ENCODE data around the gene C18orf32.
"Not testable (repeated sequence)": the region's sequence is repeated elsewhere in the genome, so short reads cannot be mapped to it uniquely, and the experiment has no call there.

The C18orf32 gene

DNA sequence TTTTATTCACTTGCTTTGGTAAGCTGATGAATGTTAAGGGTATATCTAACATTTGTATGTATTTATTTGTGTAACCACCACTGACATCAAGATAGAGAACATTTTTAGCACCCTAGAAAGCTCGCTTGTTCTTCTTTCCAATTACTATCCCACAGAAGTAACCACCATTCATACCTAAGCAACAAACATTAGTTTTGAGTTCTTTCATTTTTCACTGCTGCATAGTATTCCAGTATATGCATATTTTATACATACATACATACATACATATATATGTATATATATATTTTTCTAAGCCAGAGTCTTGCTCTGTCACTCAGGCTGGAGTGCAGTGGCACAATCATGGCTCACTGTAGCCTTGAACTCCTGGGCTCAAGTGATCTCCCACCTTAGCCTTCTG, 15.5 kb downstream of the C18orf32 start:
- no peak for FAIRE-seq

DNA sequence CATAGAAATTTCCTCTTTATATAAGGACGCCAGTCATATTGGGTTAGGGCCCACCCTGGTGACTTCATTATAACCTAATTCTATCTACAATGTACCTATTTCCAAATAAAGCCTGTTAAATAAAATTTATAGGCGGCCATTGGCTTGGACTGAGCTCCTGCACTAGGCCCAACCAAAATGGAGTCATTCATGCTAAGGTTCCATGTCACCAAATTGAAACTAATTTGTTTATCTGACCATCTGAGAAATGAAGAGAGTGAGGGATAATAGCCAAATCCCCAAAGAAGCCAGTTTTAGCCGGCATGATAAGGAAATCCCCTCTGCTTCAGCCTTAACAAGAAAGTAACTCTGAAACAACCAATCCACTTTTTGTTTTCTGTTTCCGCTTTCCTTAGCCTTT, 19.4 kb downstream of the C18orf32 start:
- DNase-seq (ENCODE audit: low spot score) = no peak
- FAIRE-seq = no peak

More for the DNA sequence above, 15.5 kb downstream of the C18orf32 start:
- DNase-seq (ENCODE audit: low spot score) = no peak

DNA sequence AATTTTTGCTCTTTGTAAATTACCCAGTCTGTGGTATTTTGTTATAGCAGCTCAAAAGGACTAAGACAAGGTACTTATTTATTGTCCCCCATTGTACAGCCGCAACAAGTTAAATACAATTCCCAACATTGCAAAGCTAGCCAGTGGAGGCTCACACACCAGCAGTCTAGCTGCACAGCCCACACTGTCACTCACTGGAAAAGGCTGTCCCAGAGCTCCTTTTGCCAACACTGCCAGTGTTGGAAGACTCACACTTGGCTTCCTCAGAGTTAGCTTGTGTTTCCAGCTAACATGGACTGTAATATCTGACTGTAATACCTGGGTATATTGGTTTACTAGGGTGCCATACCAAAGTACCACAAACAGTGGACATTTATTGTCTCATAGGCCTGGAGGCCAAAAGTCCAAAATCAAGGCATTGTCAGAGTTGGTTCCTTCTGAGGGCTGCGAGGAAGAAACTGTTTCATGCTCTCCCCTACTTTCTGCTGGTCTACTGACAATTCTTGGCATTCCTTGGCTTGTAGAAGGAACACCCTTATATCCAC, 19.9 kb downstream of the C18orf32 start:
- FAIRE-seq = no peak
- no peak for DNase-seq (ENCODE audit: low spot score)

DNA sequence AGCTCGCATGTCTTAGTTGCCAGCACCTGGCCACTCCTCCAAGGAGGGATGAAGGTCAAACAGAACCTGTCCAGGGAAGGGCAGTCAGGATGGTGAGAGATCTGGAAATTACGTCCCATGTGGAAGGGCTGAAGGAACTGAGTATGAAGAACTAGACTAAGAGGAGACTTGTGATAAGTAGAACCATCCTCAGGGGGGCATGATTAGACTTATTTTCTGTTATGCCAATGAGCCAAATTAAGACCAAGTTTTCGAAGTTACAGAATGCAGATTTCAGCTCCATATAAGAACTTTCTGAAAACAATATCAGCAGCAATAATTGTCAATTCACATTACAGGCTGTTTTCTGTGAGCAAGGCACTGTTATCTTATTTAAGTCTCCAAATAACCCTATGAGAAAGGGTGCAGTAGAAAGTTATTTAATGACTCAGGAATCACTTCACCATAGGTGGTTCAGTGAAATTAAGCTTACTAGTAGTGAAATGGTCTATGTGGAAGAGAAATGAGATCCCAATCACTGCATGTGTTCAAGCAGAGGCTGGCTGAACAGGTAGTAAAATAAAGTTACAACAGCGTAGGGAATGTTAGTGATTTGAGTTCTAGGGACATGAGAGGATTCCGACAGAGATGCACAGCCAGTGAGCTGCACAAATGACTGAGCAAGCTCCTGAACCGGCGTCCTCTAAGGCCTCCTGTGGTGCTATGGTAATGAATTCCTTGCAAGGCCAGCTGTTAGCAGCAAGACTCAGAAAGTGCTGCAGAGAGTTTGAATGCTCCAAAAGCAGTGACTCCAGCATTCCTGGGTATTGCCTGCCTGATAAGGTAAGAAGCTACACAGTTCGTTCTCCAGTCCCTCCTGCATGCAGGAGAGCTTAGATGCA, 22.1 kb downstream of the C18orf32 start:
- no peak for FAIRE-seq
- DNase-seq (ENCODE audit: low spot score) = no peak

DNA sequence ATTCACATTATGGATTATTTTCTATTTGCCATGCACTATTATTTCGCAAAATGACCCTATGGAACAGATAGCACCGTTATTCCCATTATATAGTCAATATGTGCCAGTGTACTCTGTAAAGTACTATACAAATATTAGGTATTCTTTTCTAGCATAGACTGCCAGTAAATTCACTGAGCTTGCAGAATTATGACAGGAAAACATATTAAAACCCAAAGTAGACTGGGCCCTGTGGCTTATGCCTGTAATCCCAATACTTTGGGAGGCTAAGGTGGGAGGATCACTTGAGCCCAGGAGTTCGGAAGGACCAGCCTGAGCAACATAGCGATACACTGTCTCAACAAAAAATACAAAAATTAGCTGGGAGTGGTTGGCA, 25.4 kb downstream of the C18orf32 start:
- no peak for DNase-seq (ENCODE audit: low spot score)
- no peak for FAIRE-seq

DNA sequence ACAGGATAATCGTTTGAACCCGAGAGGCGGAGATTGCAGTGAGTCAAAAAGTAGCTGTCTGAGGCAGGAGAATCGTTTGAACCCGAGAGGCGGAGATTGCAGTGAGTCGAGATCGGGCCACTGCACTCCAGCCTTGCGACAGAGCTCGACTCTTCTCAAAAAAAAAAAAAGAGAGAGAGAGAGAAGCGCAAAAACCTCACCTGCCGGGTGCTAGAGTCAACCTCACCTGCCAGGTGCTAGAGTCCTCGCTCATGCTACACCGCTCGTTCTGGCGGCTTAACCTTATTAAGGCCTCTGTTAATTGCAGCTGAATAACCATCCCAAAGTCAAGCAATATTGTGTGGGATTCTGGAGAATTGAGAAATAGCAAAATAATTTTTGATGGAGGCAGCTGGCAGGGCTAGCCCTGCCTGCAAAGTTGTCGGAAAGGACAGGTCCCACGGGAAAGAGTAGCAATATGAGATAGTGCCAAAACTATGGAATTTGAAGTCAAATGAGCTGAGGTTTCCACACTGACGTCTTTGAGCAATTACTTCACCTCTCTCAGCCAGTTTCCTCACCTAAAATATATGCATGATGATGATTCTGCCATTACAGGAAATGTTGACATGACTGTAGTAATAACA, 25.9 kb downstream of the C18orf32 start:
- DNase-seq (ENCODE audit: low spot score) (no peak), FAIRE-seq (no peak)

DNA sequence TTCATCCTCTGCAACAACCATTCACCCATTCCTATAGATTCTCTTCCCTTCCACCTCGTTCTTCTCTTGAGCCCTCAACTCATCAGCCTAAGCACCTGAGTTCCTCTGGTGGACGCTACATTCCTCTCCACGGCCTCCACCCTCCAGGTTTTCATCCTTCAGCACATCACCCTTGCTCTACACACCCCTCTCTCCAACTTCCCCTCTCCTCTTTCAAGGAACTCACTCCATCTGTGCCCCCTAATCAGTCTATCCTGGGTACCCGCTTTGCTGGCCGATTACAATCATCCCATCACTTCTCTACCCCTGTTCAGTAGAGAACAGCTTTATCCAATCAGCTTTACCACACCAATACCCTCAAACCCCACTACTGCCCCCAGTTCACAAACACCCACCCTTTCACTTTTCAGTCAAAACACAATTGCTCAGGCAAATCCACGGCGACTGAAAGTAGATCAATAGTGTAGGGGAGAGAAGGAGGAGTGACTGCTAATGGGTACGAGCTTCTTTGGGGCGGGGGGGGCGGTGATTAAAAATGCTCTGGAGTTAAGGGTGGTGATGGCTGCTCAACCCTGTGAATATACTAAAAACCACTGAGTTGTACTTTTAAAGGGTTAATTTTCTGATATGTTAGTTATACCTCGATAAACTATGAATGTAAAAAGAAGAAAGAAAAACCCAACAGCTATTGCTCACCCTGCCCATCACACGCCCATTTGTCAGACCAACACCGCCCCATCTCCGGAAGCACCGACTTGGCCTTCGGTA, 27.4 kb downstream of the C18orf32 start:
- DNase-seq (ENCODE audit: low spot score) (no peak), FAIRE-seq (no peak)

DNA sequence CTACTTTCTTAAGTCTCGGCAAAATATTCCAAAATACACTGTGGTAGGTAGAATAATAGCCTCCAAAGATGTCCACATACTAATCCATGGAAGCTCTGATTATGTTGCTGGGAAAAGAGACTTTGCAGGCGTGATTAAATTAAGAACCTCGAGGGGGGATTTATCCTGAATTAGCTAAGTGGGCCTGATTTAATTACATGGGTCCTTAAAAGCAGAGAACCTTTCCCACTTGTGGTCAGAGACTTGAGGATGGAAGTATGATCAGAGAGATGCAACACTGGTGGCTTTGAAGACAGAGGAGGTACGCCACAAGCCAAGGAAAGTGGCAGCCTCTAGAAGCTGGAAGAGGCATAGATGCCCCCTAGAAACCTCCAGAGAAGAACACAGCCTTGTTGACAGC, 29.4 kb downstream of the C18orf32 start:
- no peak for FAIRE-seq
- DNase-seq (ENCODE audit: low spot score) = no peak

DNA sequence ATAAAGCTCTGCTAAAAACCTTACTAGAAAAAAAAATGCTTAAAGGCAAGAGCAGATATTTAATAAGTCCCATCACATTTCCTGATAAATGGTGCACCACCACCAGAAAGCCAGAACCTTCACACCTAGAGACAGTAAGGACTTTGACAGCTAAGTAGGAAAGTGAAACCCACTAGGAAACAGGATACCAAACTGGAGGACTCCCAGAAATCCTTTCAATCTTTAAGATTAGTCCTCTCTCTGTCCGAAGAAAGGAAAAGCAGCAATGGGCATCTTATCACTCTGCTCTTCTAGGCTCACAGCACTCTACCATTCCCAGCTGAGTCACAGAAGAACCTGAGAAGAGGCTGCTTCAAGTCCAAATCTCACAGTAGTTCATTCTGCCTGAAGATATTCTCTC, 30.2 kb downstream of the C18orf32 start:
- FAIRE-seq (no peak), DNase-seq (ENCODE audit: low spot score) (no peak)

DNA sequence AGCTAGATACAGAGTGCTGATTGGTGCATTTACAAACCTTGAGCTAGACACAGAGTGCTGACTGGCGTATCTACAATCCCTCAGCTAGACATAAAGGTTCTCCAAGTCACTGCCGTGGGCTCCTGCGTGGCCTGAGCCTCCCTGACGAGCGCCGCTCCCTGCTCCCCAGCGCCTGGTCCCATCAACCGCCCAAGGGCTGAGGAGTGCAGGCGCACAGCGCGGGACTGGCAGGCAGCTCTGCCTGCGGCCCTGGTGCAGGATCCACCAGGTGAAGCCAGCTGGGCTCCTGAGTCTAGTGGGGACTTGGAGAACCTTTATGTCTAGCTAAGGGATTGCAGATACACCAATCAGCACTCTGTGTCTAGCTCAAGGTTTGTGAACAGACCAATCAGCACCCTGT, 34.5 kb downstream of the C18orf32 start:
- FAIRE-seq; DNase-seq (ENCODE audit: low spot score): not testable (repeated sequence)

DNA sequence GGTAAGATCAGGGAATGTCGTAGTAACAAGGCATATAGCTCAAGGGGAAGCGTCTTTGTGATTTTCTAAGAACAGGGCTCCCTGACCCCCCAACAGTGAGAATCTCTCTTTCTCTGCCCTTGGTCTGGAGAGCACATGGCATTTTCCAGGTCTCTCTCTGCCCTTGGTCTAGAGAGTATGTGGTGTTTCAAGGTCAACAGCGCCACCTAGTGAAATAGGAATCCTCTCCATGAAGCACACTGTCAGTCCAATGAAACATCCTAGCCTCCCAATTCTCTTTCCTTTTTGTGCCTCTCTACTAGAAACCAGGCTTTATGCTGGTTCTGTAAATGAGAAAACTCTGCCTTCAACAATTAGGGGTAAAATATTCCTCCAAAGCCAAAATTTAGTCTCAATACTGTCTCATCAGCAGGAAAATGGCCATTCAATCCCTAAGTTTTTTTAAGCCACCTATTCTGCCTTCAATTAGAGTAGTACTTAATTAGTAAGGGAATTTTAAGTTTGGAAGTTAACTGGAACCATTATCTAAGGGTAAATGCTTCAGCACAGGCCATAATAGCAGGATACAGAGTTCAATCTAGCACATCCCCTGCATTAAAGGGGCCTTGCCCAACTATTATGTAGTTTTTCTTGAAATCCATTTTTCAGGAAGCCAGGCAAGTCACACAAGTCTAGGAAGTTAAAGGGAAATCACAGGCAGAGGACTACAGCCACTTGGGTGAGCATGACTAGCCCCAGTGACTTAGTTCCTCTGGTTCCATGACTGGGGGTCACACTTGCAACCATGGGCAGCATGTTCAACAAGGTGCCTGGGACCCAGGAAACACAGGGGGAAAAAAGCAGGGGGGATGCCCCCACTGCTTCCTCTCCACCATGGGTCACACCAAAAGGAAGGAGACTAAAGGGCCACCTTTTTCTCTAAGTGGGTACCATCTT, 39.0 kb downstream of the C18orf32 start:
- DNase-seq (ENCODE audit: low spot score) (peak; percentile 16), FAIRE-seq (no peak)

DNA sequence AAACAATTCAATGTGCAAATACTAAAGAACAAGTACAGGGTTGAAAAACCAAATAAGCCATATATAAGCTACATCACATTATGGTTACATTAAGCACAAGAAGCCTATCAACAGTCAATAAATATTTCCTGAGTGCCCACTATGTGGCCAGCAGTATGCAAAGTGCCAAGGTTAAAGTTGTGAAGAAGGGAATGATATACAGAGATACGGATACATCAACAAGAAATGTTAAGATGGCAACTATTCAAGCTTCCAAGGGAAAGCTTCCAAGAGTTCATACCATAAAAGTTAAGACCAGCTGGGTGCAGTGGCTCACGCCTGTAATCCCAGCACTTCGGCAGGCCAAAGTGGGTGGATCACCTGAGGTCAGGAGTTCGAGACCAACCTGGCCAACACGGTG, 40.6 kb downstream of the C18orf32 start:
- no peak for DNase-seq (ENCODE audit: low spot score)
- no peak for FAIRE-seq

DNA sequence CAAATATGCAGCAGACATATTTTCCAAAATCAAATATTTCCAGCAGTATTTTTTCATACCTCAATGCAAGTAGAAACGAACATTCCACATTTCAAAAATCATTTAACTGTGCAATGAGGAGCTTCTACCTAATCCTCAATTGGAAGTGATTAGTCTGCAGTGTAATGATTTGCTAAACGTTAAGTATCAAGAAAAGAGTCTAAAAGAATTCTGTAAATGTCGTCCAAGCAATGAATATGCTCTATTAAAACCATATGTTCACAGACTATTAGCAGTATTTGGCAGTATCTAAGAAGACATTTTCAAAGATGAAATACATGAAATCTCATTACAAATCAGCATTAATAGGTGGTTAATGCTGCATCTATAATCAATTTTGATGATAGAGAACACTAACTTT, 42.5 kb downstream of the C18orf32 start:
- no peak for DNase-seq (ENCODE audit: low spot score)
- no peak for FAIRE-seq

DNA sequence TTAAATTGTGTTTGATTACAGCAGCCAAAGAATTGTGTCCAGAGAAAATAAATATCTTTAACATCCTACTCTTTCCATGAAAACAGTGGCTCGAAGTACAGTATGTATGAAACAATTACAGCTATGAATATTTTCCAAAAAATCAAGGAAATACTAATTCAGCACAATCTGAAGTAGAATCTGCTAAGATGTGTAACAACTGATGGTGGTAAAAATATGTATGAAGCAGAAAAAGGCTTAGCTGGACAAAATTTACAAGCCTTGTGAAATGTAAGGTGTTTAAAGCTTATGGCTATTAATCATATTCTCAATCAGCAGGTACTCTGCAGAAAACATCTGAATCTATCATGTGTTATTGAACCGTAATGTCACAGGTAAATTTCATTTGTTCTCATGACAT, 43.2 kb downstream of the C18orf32 start:
- no peak for FAIRE-seq

DNA sequence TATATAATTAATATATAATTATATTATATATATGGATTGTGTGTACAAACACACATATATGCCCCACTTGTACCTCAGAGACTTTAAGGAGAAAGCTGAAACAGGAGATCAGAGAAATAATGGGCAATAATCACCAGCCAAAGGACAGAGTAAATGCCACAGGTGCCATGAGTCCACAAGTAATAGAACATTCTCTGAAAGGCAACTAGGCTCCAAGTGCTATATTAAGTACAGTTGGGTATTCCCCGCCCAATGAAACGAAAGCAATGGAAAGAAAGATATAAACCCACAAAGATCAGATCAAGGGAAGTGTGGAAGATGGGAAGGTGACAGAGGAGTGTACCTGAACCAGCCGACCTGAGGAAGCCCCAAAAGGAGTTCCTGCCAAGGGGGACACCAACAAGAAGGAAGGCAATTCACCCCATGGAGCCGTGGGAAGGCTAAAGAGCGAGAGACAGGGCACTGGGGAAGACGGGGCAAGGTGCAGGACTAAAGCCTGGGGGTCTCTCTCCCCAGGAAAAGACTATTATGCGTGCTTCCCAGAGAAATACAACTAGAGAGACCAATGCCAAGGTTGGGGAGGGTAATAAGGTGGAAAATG, 45.6 kb downstream of the C18orf32 start:
- FAIRE-seq = no peak
- no peak for DNase-seq (ENCODE audit: low spot score)

More for the DNA sequence above, 43.2 kb downstream of the C18orf32 start:
- no peak for DNase-seq (ENCODE audit: low spot score)

DNA sequence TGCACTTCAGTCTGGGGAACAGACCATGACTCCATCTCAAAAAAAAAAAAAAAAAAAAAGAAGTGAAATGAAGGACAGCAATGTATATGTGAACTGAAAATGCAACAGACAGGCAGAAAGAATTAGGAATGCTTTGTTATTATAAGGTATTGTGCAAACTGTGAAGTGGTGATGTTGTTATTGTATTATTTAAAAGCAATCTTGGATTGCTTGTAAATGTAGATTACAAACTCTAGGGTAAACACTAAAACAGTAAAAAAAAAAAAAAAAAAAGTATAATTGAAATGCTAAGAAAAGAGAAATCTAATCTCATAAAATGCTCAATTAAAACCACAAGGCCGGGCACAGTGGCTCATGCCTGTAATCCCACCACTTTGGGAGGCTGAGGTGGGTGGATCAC, 51.9 kb downstream of the C18orf32 start:
- DNase-seq (ENCODE audit: low spot score) (no peak), FAIRE-seq (no peak)

DNA sequence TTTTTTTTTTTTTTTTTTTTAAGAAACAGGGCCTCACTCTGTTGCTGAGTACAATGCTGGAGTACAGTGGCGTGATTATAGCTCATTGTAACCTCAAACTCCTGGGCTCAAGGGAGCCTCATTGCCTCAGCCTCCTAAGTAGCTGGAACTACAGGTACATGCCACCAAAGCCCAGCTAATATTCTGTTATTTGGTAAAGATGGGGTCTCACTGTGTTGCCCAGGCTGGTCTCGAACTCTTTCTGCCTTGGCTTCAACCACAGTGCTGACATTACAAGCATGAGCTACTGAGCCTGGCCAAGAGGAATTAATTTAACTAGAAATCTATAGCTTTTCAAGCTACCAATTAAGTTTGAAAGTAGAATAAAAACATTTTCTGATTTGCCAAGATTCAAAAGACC, 54.4 kb downstream of the C18orf32 start:
- FAIRE-seq = no peak
- DNase-seq (ENCODE audit: low spot score) = no peak

DNA sequence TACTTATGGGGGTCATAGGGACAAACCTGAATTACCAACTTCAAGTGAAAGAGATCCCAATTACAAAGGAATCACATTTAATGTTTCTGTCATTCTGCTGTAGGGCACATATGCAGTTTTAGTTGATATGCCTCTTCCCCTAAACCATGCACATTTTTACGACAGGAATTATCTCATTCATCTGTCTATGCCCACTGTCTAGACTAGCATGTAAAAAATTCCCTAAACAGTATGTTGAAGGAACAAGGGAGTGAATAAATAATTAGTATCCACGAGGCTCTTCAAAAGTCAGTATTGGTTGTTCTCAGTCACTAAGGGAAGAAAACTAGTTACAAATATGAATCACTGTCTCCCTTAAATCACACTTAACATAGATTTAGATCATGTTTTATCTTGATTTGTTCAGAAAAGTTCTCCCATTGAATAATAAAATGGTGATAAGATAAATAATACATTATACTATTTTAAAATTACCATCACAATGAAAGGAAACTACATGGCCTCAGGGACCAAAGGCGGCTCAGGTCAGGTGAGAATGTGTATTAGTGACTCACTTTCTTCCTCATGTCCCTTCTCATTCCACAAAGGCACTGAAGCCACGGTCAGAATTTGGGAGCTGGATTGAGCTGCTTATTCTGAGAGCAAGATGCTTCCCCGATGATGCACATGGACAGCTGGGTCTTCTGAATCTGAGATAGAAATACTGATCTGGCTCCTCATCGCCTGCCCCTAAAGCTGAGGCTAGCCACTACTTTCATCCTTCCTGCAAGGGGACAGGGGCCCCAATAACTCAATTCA, 55.7 kb downstream of the C18orf32 start:
- DNase-seq (ENCODE audit: low spot score) (no peak), FAIRE-seq (no peak)

Measured in RCC 7860 (cell line).